Fibroblast of skin of right biceps (primary cell): ENCODE data around the gene RSRC1.
"Not testable (repeated sequence)": the region's sequence is repeated elsewhere in the genome, so short reads cannot be mapped to it uniquely, and the experiment has no call there.

Experiments
- DNase-seq: peaks from one replicate; pipeline ENCODE4 v3.0.0-alpha.2; 2013

RSRC1 gene

GRCh38 chr3:158479051-158479450 lies 369.2 kb downstream of the RSRC1 start:
- DNase-seq = no peak

GRCh38 chr3:158483701-158484235 lies 373.9 kb downstream of the RSRC1 start:
- DNase-seq = peak; percentile 10

DNA sequence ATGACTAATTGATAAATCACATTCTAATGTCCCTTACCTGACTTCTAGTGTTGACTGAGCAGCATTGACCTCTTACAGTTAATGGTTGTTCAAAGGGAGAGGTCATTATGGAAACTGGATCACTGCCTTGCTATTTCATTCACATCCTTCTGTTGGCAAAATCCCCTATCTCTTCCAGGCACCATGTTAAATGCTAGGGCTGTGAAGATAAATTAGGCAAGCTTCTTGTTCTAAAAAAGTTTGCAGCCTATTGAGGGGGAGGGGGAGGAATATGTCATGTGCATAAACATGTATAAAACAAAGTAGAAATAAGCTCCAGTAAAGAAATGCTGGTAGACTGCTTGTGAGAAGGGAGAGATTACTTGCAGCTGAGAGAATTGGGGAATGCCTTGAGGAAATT lies 376.3 kb downstream of the RSRC1 start:
- peak; percentile 12 for DNase-seq

GRCh38 chr3:158488670-158489069 lies 378.8 kb downstream of the RSRC1 start:
- no peak for DNase-seq

DNA sequence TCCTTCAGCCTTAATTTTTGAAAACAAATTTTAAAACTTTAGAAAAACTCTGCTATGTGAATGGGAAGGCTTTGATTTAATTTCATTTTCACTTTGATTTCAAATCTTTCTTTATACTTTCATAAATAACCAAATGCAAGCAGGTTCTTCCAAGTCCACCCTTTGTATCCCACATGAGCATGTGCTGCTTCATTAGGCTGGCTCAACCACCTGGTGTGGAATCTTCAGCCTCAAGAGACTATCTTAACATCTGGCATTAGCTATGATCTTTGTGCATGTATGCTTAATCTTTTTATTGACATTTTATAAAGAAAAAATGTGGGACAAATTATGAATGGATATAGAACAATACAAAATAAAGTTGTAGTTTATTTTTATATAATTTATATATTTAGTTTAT lies 379.3 kb downstream of the RSRC1 start:
- DNase-seq = no peak

- DNase-seq = no peak
Measured at GRCh38 chr3:158491968-158492367, 382.1 kb downstream of the RSRC1 start.

DNA sequence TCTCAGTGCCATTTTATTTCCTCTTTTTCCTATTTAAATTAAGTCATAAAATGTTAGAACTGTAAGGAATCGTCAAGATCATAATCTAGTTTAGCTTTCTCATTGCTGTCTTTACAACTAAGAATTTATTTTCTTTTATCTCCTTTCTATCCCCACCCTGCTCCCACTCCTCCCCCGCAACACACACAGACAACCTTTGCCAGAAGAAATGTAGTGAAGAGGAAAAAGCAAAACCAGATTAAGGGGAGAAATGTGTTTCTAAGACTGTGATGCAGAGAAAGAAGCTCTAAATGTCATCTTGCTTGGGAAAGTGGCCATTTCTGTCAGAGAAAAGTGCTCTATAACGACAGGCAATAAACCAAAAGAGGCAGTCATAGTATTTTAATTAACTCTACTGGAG lies 382.8 kb downstream of the RSRC1 start:
- DNase-seq = no peak

DNA sequence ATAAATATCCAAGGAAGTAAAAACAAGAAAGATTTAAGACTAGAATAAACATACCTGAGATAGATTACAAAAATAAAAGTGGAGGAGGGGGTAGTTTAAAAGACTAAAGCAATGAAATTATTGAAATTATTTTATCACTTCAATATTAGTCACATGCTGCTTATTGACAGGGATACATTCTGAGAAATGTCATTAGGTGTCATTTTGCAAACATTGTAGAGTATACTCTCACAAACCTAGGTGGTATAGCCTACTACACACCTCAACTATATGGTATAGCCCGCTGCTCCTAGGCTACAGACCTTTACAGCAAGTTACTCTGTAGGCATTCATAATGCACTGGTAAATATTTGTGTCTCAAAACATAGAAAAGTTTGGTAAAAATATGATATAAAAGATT lies 384.0 kb downstream of the RSRC1 start:
- DNase-seq = no peak

GRCh38 chr3:158494673-158495072 lies 384.8 kb downstream of the RSRC1 start:
- DNase-seq = no peak

- DNase-seq = not testable (repeated sequence)
Measured at GRCh38 chr3:158495398-158495902, 385.6 kb downstream of the RSRC1 start.

GRCh38 chr3:158505117-158505516 lies 395.2 kb downstream of the RSRC1 start:
- DNase-seq = no peak

DNA sequence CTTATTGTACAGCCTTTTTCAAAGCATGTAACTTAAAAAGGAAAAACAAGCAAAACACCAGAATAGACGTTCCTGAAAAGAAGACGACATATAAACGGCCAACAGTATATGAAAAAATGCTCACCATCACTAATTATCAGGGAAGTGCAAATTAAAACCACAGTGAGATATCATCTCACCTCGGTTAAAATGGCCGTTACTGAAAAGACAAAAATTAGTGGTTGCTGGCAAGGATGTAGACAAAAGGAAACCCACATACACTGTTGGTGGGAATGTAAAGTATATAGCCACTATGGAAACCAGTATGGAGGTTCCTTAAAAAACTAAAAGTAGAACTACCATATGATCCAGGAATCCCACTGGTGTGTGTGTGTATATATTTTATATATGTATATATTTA lies 396.6 kb downstream of the RSRC1 start:
- DNase-seq = no peak

GRCh38 chr3:158508481-158508880 lies 398.6 kb downstream of the RSRC1 start:
- peak; percentile 44 for DNase-seq

GRCh38 chr3:158509891-158510290 lies 400.0 kb downstream of the RSRC1 start:
- no peak for DNase-seq

- not testable (repeated sequence) for DNase-seq
Measured at GRCh38 chr3:158516729-158517128, 406.8 kb downstream of the RSRC1 start.

DNA sequence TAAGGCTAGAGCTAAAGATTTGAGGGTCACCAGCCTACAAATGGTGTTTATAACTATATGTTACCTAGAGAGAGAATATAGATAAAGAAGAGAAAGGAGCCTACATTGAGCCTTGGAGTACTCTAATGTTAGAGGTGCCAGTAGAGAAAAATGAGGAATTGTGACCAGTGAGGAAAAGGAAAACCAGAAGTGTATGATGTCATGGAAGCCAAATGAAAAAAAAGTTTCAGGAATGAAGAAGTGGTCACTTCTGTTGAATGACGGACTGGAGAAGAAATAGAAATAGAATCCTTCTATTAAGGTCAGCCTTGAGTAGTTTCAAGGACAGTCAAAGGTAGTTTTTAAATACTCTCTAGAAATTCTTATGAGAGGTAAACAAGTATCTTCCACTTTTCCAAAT lies 409.9 kb downstream of the RSRC1 start:
- no peak for DNase-seq

DNA sequence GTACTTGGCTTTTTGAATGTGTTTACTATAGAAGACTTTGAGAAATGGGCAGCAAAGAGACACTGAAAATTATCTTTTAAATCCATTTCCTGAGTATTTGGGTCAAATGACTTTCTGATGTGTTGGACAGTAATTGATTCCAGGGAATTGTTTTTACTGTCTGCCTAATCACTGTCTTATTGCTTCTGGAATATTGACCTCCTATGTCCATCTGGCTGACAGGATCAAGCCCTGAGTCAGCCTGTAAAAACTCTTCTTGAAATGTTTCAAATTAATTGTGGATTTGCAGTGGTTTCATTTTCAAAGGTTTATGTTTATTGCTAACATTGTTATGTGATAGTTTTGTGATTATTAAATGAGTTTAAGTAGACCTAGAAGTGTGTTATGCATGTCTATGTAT lies 410.5 kb downstream of the RSRC1 start:
- DNase-seq = no peak

DNA sequence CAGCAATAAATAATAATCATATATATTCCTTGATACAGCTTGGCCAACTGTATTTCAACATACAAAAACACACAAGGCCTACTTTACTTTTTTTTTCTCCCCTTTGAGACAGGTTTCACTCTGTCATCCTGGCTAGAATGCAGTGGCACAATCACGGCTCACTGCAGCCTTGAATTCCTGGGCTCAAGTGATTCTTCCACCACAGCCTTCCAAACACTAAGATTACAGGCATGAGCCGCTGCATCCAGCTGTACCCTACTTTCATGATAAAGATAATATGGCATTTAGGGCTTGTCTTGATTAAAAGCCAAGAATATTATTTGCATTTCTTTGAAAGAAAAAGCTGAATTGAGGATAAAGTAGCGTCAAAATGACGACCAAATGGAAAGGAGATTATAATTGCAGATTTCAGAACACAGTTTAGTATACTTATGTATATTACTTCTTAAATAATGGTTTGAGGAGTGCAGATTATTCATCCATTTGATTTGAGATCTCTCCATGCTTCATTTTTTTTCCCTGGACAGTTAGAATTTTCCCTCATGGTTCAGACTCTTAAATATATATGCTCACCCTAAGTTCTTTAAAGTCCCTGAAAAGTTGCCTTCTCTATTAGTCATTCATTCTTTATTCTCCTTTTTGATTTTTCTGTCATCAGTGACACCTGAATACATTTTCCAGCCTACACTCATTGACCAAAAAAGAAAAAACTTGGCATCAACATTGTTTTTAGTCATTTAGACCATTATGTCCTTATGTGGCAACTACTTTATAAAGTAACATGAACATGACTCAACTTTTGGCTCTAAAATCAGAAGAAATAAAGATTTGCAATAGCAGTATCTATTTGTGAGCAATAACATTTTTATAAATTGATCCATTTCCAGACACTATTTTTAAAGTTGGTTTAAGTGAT lies 412.6 kb downstream of the RSRC1 start:
- peak; percentile 73 for DNase-seq

- DNase-seq = no peak
Measured at GRCh38 chr3:158528076-158528674, 418.3 kb downstream of the RSRC1 start.

GRCh38 chr3:158531334-158531733 lies 421.4 kb downstream of the RSRC1 start:
- DNase-seq = no peak

GRCh38 chr3:158532099-158532734 lies 422.3 kb downstream of the RSRC1 start:
- peak; percentile 56 for DNase-seq

DNA sequence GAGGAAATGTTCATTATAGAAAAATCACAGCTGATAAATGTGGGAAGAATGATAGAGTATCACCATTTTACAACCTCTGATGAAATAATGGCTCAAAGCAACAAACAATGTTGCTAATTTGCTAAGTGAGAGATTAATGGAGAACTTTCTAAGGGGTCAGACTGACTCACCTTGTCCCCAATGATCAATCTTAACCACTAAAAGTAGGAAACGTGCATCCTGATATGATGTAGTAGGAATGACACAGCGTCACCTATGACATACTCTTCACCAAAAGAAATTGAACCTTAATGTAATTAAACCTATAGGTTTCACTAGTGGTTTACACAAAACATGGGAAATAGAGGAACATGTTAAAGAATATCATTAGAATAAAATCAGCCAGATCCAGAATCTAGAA lies 426.0 kb downstream of the RSRC1 start:
- DNase-seq = no peak

DNA sequence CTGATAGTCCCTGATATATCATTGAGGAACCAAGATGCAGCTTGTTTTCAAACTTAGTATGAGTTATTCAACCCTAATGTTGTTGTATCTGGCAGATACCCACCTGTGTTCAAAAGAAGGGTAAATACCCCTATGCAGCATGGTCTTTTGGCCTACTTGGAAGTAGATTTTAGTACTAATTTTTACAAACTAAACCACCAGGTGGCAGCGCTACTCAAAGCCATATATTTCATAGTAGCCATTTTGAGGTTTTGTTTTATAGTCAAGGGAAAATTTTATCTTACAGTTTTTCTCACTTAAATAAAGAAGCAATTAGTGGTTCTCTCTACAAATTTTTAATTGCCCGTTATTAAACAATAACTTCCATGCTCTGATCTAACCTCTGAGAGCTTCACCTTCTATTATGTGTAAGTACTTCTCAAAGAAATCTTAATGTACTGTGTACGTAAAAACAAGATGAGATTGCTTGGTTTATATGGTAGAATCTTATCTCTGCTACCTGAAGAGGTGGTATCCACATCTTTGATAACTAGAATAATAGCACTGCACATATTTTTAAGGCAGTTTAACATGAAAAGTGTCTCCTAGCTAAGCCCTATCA lies 429.6 kb downstream of the RSRC1 start:
- peak; percentile 51 for DNase-seq
